Astrocyte (in vitro differentiated cells and primary cell): Measurements from ENCODE around the gene GREB1L. TPM values are rescaled to one million over a fixed set of nuclear protein-coding genes. Genes with fewer than 3 reads are reported as not detected.
"Not testable (repeated sequence)": the region's sequence is repeated elsewhere in the genome, so short reads cannot be mapped to it uniquely, and the experiment has no call there.

Experiments used
- DNase-seq: peaks from one replicate; pipeline ENCODE4 v3.0.0-alpha.2; 2010; ENCODE audit warnings: low read depth
- FAIRE-seq: peaks from 2 replicates; lab custom pipeline; 2011; peaks lifted over from hg19 to GRCh38; lab: Jason Lieb, UNC
- H2AFZ ChIP-seq: 2 replicates; pipeline ENCODE4 v1.6.0; 2012; ENCODE audit warnings: low read depth, low read length, inconsistent platforms
- H3K27ac ChIP-seq: 2 replicates; pipeline ENCODE4 v1.5.1; 2011; ENCODE audit warnings: low read depth, low read length, inconsistent platforms
- H3K27me3 ChIP-seq: 2 replicates; pipeline ENCODE4 v1.6.0; 2011; ENCODE audit warnings: low read length, inconsistent platforms; ENCODE audit not compliant: insufficient read depth
- H3K36me3 ChIP-seq: 2 replicates; pipeline ENCODE4 v1.5.1; 2011; ENCODE audit warnings: low read length, inconsistent platforms; ENCODE audit not compliant: insufficient read depth
- H3K4me1 ChIP-seq: 2 replicates; pipeline ENCODE4 v1.5.1; 2011; ENCODE audit warnings: low read length, inconsistent platforms; ENCODE audit not compliant: insufficient read depth
- H3K4me2 ChIP-seq: 2 replicates; pipeline ENCODE4 v1.6.0; 2012; ENCODE audit warnings: low read length, inconsistent platforms
- H3K4me3 ChIP-seq: 2 replicates; pipeline ENCODE4 v1.5.1; 2011; ENCODE audit warnings: low read depth, mild to moderate bottlenecking, low read length, inconsistent platforms; ENCODE audit not compliant: insufficient read depth
- H3K79me2 ChIP-seq: 2 replicates; pipeline ENCODE4 v1.6.0; 2012; ENCODE audit warnings: mild to moderate bottlenecking, low read length, inconsistent platforms; ENCODE audit not compliant: insufficient read depth
- H3K9ac ChIP-seq: 2 replicates; pipeline ENCODE4 v1.6.0; 2012; ENCODE audit warnings: mild to moderate bottlenecking, low read length, inconsistent platforms
- H3K9me3 ChIP-seq: 2 replicates; pipeline ENCODE4 v1.5.1; 2012; ENCODE audit warnings: low read depth, mild to moderate bottlenecking, low read length, inconsistent platforms; ENCODE audit not compliant: insufficient read depth
- H4K20me1 ChIP-seq: 2 replicates; pipeline ENCODE4 v1.6.0; 2012; ENCODE audit warnings: low read length, inconsistent platforms; ENCODE audit not compliant: insufficient read depth
- H3K27ac Mint-ChIP-seq: one replicate; pipeline ENCODE4 v1.8.0; 2021; ENCODE audit warnings: mild to moderate bottlenecking, mixed read lengths; ENCODE audit not compliant: unreplicated experiment
- H3K27me3 Mint-ChIP-seq: one replicate; pipeline ENCODE4 v1.8.0; 2021; ENCODE audit warnings: low read depth, mixed read lengths; ENCODE audit not compliant: unreplicated experiment
- H3K36me3 Mint-ChIP-seq: one replicate; pipeline ENCODE4 v1.8.0; 2021; ENCODE audit warnings: low read depth, mixed read lengths; ENCODE audit not compliant: unreplicated experiment
- H3K4me1 Mint-ChIP-seq: one replicate; pipeline ENCODE4 v1.8.0; 2021; ENCODE audit warnings: low read depth, mixed read lengths; ENCODE audit not compliant: unreplicated experiment
- H3K4me3 Mint-ChIP-seq: one replicate; pipeline ENCODE4 v1.8.0; 2021; ENCODE audit warnings: mild to moderate bottlenecking, moderate library complexity, mixed read lengths; ENCODE audit not compliant: unreplicated experiment
- H3K9me3 Mint-ChIP-seq: one replicate; pipeline ENCODE4 v1.8.0; 2021; ENCODE audit warnings: mild to moderate bottlenecking, mixed read lengths; ENCODE audit not compliant: unreplicated experiment
- EZH2 ChIP-seq: IDR thresholded peaks from 2 replicates; pipeline ENCODE4 v1.6.1; 2012; ENCODE audit warnings: mild to moderate bottlenecking, low read length, inconsistent platforms; ENCODE audit not compliant: insufficient read depth
- total RNA-seq: library from RNA; stranded (reverse); gene quantifications from 2 replicates; pipeline ENCODE4 v1.2.1, GENCODE V29; 2021
- TF ChIP-seq, protein P1 (sequence below): IDR thresholded peaks from 2 replicates; pipeline ENCODE4 v1.5.1; 2011; ENCODE audit warnings: low read depth, mild to moderate bottlenecking, inconsistent platforms, low read length, moderate library complexity; ENCODE audit not compliant: insufficient read depth

GREB1L gene
- total RNA-seq, 1 donor from 2014 or later: 16.2 TPM

DNA sequence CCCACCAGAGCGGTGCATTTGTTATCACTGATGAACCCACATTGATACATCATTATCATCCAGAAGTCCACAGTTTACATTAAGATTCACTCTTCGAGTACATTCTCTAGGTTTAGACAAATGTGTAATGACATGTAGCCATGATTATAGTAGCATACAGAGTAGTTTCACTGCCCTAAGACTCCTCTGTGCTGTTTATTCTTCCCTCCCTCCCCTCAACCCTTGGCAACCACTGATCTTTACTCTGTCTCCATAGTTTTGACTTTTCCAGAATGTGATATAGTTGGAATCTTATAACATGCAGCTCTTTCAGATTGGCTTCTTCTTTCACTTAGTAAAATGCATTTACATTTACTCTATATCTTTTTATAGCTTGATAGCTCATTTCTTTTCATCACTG, 31.2 kb upstream of the GREB1L start:
- no peak overlapping the region for H3K27ac ChIP-seq
- no peak overlapping the region for H3K4me3 ChIP-seq
- no peak overlapping the region for H2AFZ ChIP-seq
- no peaks in the 10 kb centered on the region for H3K4me1 Mint-ChIP-seq
- H3K9me3 ChIP-seq: no peaks in the 10 kb centered on the region
- no peak overlapping the region for H3K9ac ChIP-seq
- FAIRE-seq (no peak), DNase-seq (no peak)
- no peak overlapping the region for H3K27ac Mint-ChIP-seq
- no peak overlapping the region for H3K4me3 Mint-ChIP-seq
- no peaks in the 10 kb centered on the region for H3K27me3 Mint-ChIP-seq
- no peaks in the 10 kb centered on the region for H3K36me3 Mint-ChIP-seq
- H3K4me1 ChIP-seq: no peaks in the 10 kb centered on the region
- H3K27me3 ChIP-seq: no peaks in the 10 kb centered on the region
- H4K20me1 ChIP-seq: no peaks in the 10 kb centered on the region
- H3K9me3 Mint-ChIP-seq: no peaks in the 10 kb centered on the region
- no peak overlapping the region for H3K4me2 ChIP-seq
- no peaks in the 10 kb centered on the region for H3K79me2 ChIP-seq
- TF ChIP-seq EZH2: no peak
- TF ChIP-seq, protein P1, sequence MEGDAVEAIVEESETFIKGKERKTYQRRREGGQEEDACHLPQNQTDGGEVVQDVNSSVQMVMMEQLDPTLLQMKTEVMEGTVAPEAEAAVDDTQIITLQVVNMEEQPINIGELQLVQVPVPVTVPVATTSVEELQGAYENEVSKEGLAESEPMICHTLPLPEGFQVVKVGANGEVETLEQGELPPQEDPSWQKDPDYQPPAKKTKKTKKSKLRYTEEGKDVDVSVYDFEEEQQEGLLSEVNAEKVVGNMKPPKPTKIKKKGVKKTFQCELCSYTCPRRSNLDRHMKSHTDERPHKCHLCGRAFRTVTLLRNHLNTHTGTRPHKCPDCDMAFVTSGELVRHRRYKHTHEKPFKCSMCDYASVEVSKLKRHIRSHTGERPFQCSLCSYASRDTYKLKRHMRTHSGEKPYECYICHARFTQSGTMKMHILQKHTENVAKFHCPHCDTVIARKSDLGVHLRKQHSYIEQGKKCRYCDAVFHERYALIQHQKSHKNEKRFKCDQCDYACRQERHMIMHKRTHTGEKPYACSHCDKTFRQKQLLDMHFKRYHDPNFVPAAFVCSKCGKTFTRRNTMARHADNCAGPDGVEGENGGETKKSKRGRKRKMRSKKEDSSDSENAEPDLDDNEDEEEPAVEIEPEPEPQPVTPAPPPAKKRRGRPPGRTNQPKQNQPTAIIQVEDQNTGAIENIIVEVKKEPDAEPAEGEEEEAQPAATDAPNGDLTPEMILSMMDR: no peak
- no peaks in the 10 kb centered on the region for H3K36me3 ChIP-seq

DNA sequence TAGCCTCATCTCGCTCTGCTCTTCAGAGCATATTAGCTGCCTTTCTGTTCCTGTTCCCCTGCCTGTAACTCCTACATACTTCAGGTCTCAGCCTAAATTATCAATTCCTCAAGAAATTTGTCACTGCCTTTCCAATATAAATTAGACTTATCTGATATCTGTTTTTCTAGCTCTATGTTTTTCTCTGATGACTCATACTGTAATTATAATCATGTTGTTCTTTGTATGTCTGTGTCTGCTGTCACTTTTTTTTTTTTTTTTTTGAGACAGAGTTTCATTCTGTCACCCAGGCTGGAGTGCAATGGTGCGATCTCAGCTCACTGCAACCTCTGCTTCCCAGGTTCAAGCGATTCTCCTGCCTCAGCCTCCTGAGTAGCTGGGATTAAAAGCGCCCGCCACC, 27.6 kb upstream of the GREB1L start:
- not testable (repeated sequence) for H3K27me3 ChIP-seq, H3K27me3 Mint-ChIP-seq

DNA sequence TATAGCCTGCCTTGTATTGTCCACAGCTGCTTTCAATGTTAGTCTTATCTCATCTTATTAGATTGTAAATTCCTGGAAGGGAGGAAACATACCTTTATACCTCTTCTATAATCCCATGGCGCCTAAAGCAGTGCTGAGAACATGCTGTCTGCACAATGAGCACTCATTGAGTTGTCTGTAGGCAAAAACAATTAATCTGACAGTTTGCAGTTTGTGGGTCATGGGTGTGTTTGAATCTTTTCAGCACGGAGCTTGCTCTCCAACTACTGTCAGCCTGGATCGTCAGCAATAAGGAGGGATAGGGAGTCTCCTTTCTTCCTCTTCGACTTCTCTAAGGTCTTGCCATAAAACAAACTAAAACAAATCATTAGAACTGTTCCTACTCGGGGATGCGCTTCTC, 26.5 kb upstream of the GREB1L start:
- Mint-ChIP-seq H3K27ac (no peak overlapping the region), H3K36me3 (no peaks in the 10 kb centered on the region), H3K27me3 (peaks cover 3% of the 10 kb centered on the region), H3K4me3 (no peak overlapping the region), H3K9me3 (no peaks in the 10 kb centered on the region), H3K4me1 (no peaks in the 10 kb centered on the region)
- no peaks in the 10 kb centered on the region for H3K4me1 ChIP-seq
- no peak for FAIRE-seq
- H3K4me3 ChIP-seq: no peak overlapping the region
- H4K20me1 ChIP-seq: no peaks in the 10 kb centered on the region
- DNase-seq: no peak
- H3K36me3 ChIP-seq: no peaks in the 10 kb centered on the region
- no peak overlapping the region for H3K9ac ChIP-seq
- no peak for TF ChIP-seq EZH2
- TF ChIP-seq, protein P1: no peak
- H3K79me2 ChIP-seq: no peaks in the 10 kb centered on the region
- no peak overlapping the region for H3K27ac ChIP-seq
- H3K9me3 ChIP-seq: no peaks in the 10 kb centered on the region
- H2AFZ ChIP-seq: no peak overlapping the region
- H3K27me3 ChIP-seq: no peaks in the 10 kb centered on the region
- H3K4me2 ChIP-seq: no peak overlapping the region

More for the DNA sequence above, 27.6 kb upstream of the GREB1L start:
- H3K4me2 ChIP-seq, H2AFZ ChIP-seq, H3K9me3 Mint-ChIP-seq, H3K27ac ChIP-seq, H3K4me3 Mint-ChIP-seq, H3K4me1 ChIP-seq, H3K4me3 ChIP-seq, H3K36me3 Mint-ChIP-seq, DNase-seq, FAIRE-seq, H3K9me3 ChIP-seq, H3K27ac Mint-ChIP-seq, H3K79me2 ChIP-seq, H3K4me1 Mint-ChIP-seq, H3K36me3 ChIP-seq, H3K9ac ChIP-seq, H4K20me1 ChIP-seq: not testable (repeated sequence)
